SK-N-DZ (cell line): ENCODE results near the gene SGK1.
"Not testable (repeated sequence)": the region's sequence is repeated elsewhere in the genome, so short reads cannot be mapped to it uniquely, and the experiment has no call there.

Experiments used
- DNase-seq: peaks from one replicate; pipeline ENCODE4 v3.0.0-alpha.2; 2015; ENCODE audit warnings: low spot score

SGK1 gene

DNA sequence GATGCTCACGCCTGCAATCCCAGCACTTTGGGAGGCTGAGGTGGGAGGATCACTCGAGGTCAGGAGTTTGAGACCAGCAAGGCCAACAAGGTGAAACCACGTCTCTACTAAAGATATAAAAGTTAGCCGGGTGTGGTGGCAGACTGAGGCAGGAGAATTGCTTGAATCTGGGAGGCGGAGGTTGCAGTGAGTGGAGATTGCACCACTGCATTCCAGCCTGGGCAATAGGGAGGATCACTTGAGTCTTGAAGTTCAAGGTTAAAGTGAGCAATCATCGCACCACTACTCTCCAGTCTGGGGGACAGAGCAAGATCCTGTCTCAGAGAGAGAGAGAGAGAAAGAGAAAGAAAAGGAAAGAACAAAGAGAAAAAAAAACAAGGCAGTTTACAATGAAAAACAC, 13.5 kb downstream of the SGK1 start:
- DNase-seq, result not testable (repeated sequence)

DNA sequence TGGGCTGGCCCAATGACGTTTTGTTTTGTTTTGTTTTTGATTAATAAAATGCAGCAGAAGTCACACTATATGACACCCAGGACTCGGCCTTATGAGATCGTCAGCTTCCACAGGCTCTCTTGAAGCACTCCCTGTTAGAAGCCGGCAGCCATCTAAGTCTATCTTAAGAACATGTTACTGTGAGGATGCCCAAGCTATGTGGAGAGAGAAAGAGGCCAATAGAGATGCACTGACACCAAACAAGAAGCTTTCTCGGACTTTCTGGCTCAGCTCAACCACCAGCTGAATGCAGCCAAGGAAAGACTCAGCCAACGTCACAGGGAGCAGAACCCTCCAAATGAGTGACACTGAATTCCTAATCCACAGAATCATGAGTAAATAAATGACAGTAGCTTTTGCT, 14.0 kb downstream of the SGK1 start:
- DNase-seq, result no peak

DNA sequence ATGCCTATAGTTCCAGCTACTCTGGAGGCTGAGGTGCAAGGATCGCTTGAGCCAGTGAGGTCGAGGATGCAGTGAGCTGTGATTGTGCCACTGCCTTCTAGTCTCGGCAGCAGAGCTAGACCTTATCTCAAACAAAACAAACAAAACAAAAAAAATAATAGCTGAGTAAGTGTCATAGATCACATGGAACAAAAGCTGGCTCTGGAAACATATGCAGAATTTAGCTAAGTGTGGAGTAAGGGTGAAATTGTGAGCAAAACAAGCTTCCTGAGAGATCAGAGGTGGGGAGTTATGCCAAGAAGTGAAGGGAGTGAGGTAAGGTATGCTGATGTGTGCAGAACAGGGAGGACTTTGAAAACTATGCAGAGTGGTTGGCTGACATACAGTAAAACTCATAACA, 18.7 kb downstream of the SGK1 start:
- DNase-seq, result no peak

DNA sequence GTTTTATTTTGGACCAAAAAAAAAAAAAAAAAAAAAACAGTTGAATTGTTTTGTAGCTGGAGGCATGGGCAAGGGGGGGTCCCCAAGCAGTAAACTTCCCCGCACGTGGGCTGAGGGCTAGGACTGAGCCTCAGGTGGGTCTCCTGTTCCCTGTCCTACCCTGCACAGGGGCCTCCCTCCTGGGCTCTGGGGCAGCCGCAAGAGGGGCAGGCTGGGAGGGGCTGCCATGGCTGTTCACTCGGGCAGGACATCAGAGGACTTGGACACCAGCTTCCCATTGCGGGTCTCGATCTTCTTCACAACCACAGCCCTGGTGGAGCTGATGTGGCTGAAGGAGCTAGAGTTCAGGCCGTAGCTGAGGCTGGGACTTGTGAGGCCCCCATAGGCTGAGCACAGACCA, 21.1 kb downstream of the SGK1 start:
- DNase-seq, result no peak

DNA sequence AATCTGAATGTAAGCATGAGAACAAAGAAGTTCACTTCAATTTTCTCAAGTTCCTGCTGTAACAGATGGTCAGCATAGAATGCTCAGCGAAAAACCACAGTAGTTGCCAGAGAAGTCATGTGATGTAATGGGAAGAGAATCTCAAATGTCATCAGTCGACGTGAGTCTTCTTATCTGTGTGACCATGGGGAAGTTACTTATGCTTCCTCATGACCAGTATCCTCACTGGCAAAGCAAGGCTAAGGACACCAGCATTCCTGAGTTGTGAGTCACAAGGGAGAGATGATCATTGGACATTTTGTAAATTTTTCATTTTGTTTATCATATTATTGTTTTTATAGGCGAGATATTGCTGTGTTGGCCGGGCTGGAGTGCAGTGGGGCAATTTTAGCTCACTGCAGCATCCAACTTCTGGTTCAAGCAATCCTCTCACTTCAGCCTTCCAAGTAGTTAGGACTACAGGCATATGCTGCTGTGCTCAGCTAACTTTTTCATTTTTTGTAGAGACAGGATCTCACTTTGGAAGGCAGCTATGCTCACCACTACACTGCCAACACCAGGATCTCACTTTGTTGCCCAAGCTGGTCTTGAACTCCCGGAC, 21.9 kb downstream of the SGK1 start:
- no peak for DNase-seq

DNA sequence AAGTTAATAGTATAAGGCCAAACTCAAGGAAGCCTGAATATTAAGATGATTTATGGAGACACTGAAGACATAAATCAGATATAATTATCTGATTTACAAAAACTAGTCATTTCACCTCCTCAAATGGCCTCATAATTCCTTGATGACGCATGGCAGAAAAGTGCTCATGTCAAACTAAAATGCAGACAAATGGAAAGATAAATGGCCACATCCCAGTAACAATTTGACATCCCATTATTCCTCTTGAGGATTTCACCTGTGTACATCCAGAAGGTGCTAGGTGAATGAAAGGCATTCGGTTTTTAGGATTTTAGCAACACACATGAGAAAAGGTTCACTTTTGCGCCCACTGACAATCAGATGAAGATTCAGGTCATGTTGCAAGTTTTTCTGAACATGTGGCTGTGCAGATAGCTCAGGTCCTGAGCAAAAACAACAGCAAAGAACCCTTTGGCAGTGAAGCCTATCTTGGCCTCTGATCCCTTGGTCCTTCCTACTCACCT, 24.2 kb downstream of the SGK1 start:
- peak; percentile 13 for DNase-seq

DNA sequence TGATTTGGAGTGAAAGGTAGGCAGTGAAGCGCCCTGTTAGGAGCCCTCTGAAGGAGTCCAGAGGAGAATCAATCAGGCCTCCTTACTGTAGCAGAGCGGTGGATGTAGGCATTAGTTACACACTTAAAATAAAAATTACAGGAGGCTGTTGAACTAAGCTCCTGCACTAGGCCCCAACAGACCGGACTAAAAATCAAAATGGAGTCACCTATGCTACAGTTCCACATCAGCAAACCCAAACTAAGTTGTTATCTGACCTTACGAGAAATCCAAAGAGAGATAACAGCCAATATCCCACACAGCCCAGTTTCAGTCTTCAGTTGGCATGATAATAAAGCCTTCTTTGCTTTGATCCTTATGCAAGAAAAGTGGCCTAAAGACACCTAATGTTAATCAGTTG, 26.8 kb downstream of the SGK1 start:
- no peak for DNase-seq

DNA sequence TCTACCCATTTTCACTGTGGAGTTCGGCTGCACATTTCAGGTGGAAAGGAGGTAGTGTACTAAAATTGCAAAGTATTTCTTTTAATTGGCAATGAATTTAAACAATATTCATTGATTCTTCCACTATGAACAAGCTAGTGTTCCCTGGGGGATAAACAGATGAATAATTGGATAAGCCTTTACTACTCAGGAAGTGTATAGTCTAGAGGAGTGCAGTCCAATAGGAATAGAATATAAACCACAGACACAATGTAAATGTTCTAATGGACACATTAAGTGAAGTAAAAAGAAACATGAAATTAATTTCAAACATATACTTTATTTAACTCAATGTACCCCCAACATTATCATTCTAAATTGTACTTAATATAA, 28.7 kb downstream of the SGK1 start:
- no peak for DNase-seq

DNA sequence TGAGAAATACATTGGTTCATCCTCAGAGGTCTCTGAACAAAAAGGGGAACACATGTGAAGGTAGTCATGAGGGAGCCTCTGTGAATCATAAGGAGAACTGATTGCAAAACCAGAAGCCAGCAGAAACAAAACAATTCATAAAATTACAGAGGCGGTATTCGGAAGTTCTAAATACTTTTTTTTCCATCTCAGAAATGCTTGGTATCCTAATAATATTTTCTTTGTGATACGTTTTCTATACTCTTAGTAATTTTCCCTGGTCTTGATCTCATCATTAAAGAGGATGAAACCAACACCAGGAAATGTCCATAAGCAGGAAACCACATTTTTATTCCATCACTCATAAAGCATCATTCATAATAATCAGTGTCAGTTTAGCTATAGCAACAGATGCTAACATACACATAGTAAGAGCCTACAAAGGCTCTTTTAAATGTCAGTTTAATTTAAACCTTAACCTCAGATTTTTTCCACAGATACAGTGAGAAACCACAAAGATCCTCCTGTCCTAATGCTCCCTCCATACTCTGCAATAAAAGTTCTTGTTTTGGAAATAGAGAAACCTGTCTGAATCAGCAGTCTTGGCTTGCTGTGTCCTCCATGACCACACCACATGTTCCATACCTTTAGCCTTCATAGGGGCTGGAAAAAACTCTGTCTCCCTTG, 29.2 kb downstream of the SGK1 start:
- no peak for DNase-seq

DNA sequence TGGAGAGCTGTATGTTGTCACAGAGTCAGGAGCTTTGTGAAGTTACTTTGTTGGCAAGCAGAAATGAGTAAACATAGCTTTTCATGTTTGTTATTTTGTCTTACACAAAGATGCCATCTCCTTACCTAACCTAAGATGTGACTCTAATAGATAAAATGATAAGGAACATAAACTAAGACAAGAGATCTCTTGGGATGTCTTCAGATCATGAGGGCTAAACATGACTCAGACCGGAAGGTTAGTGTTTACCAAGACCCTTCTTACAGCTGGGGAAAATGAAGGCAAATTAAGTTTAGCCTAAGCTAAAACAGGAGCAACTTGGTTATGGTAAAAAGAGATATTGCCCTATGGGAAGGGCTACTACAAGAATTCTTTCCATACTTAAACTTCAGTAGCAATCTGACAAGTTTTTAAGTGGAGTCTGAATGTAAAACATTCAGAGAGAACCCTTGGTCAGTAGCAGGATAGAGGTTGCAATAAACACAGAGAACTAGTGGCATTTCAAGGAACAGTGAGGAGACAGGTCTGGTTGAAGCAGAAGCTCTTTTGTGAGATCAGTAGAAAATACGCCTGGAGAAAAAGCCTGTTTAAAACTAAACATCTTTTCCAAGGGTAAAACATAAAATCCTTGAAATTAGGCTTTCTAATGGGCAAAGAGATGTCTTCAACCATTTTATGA, 29.9 kb downstream of the SGK1 start:
- DNase-seq, result no peak

DNA sequence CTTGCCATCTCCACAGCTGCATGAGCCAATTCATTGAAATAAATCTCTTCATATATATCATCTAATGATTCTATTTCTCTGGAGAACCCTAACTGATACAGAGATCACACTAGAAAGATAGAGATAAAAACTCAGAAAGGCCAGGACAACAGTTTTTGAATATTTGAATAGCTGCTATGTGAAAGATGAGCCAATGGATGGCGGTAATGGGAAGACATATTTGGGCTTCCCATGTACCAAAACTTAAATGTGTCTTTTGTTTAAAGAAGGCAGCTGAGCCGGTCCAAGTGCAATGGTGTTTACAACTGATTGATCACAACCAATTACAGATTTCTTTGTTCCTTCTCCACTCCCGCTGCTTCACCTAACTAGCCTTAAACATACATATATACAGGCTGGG, 35.1 kb downstream of the SGK1 start:
- no peak for DNase-seq

DNA sequence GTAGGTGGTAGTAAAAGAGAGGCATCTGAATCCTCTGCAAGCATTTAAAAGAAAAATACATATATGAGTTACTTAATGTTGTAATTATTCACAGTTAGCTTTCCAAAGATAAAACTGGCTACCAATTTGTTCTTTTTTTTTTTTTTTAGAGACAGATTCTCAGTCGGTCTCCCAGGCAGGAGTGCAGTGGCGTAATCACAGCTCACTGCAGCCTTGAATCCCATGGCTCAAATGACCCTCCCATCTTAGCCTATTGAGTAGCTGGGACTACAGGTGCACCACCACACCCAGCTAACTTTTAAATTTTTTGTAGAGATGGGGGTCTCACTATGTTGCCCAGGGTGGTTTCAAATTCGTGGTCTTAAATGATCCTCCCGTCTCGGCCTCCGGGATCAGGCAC, 36.5 kb downstream of the SGK1 start:
- no peak for DNase-seq

DNA sequence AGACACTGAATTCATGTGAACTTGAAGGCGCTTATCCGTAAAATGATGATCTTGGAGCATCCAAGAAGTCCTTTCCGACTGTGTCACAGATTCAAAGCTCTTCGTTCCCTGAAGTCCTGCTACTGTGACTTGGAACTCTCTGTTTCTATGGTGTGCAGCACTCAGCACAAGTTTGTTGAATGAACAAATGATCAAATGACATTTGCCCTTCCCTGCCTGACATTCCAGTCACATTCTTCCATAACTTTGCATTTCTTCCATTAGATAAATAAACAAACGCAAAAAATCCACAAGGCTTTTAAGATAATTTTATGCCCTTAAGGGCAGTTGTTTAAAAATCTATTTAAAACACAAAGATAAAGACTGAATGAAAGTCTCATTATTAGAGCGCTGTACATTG, 39.9 kb downstream of the SGK1 start:
- DNase-seq, result no peak

DNA sequence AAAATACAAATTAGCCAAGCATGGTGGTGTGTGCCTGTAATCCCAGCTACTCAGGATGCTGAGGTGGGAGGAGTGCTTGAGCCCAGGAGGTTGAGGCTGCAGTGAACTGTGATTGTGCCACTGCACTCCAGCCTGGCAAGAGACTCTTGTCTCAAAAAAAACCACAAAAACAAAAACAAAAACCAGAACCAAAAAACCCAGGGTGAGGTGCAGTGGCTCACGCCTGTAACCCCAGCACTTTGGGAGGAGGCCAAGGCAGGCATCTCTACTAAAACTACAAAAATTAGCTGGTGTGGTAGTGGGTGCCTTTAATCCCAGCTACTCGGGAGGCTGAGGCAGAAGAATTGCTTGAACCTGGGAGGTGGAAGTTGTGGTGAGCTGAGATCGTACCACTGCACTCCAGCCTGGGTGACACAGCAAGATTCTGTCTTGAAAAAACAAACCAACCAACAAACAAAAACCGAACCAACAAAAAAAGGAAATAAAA, 41.0 kb downstream of the SGK1 start:
- DNase-seq, result not testable (repeated sequence)

DNA sequence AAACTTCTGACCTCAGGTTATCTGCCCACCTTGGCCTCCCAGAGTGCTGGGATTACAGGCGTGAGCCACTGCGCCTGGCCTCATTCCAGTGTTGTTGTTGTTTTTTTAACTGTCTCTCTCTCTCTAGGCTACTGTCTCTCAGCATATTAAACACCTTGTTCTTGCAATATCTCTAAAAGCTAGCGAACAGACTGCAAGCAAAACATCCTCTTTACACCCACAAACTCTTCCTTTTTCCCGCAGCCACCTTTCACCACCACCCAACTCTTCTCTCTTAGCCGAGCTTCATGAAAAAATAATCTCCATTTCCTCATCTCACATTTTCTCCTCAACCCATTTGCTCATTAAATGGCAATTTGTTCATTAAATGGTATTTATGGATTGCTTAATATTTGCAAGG, 45.5 kb downstream of the SGK1 start:
- no peak for DNase-seq

DNA sequence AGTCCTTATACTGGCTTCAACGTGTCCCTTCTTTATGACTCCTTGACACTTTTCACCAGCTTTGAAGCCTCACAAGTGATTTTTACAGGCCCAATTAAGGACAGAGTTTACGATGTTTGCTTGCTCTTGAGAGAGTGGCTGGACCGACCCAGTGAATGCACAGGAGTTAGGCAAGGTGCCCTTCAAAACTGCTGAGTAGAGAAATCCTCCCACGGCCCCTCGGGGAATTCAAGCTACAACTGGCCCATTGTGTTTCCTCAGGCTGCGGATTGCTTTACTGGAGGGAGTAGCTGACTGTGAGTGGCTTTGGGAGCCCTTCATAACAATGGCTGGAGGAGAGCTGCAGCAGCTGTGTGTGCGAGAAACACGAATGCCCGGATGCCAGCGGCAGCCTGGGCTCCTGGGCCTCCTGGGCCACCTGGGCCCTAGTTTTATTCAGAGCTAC, 50.0 kb downstream of the SGK1 start:
- DNase-seq, result no peak

DNA sequence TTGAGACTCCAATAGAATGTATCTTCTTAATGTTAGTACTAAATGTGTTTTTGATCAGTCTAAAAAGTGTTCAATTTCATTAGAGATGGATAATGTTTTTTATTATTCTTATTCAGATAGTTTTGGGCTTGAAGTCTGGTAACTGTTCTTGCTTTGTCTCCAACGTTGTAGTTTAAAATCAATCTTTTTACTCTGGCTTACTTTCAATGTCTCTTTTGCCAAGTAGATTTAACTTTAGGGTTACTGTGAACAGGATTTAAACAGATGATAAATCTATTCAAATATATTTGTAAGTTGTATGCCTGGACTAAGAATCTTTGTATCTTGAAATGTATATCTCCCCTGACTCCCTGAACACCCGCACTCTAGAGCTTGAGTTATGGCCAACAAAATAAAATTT, 51.1 kb downstream of the SGK1 start:
- DNase-seq, result no peak

DNA sequence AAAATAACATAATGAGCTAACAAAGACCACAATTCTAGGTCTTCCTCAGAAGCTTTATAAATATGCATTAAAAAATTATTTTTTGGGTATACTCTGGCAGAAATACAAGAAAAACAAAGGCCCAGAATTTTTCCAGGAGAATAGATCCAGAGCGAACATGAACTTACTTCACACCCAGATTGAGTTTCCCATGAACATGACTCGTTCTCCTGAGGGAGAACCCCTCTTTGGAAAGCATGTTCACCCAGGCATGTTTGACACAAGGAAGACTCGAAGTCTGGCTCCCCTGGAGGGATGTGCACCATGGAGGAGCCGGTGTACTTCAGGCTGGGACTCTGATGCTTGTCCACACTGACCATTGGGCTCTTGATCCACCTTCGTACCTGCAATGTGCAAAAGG, 56.1 kb downstream of the SGK1 start:
- no peak for DNase-seq

DNA sequence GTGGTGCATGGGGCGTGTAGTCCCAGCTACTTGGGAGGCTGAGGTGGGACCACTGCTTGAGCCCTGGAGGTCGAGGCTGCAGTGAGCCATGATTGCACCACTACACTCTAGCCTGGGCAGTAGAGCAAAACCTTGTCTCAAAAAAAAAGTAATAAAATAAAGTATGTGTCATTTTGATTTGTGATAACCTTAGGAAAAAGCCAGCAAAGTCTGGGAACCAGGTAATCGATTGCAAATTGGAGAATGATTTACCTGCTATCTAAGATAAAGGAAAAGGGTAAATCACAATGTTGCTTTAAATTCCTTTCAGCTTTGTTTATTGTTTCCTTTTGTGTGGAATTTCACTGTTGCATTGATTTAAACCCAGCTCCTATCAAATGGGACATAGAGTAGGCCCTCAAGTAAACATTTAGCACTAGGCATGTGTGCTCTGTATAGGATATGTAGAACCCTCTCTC, 59.0 kb downstream of the SGK1 start:
- DNase-seq, result no peak

DNA sequence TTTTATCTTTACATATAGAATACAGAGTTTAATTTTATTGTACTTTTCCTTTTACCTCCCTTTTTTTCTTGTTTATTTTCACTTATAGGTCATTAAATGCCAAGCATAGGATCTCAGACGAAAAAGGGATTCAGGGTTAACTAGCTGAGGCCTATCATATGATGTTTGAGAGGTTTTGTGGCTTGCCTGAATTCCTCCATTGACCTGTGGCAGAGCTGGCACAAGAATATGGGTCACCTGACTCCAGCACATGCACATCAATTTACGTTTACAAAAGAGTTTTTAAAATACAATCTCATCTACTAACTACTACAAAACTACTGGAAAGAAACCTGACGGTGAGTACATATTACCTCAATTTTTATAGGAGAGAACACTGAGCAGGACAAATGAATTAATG, 60.4 kb downstream of the SGK1 start:
- DNase-seq, result no peak

DNA sequence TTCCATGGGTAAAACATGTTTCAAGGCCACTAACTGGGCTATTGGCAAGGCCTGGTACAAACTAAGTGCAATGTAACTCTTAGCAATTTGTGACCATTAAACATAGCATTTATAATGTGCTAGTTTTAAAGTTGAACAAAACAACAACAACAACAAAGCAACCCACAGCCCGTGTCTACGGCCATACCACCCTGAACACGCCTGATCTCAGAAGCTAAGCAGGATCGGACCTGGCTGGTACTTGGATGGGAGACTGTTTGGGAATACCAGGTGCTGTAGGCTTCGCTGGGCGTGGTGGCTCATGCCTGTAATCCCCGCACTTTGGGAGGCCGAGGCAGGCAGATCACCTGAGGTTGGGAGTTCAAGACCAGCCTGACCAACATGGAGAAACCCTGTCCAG, 61.0 kb downstream of the SGK1 start:
- DNase-seq, result no peak

DNA sequence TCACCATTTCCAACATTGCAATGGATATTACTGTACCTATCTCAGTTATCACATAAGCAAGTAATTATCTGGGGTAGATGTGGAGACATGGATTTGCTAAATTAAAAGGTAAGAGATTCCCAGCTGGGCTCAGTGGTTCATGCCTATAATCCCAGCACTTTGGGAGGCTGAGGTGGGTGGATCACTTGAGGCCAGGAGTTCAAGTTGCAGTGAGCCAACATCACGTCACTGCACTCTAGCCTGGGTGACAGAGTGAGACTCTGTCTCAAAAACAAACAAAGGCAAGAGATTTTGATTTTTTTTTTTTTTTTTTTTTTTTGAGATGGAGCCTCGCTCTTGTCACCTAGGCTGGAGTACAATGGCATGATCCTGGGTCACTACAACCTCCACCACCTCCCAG, 62.6 kb downstream of the SGK1 start:
- DNase-seq, result not testable (repeated sequence)

DNA sequence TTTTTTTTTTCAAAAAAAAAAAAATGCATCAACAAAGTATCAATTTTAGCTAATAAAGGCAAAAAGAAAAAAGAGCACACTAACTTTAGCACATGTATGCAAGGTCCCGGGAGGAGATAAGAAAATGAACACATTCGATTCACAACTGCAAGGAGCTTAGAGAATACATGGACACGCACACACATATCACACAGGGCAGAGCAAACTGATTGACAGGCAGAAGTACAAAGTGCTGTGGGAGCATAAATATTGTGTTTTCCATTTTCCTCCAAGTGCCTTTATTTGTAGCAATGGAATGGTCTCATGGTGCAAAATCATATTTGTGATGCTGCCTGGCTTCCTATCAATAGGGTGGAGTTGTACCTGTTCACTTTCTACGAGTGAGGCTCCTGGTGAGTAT, 63.8 kb downstream of the SGK1 start:
- DNase-seq, result no peak
